GM12878 (cell line): ENCODE results near the gene SNX30. TPM values are rescaled to one million over a fixed set of nuclear protein-coding genes. Genes with fewer than 3 reads are reported as not detected.

Experiments
- BCL11A ChIP-seq: IDR thresholded peaks from 2 replicates; pipeline ENCODE4 v1.6.1; 2011; ENCODE audit warnings: low read depth, low read length
- BCL3 ChIP-seq: IDR thresholded peaks from 2 replicates; pipeline ENCODE4 v1.6.1; 2011; ENCODE audit warnings: borderline replicate concordance, low read depth, mild to moderate bottlenecking, moderate library complexity, low read length; ENCODE audit not compliant: insufficient read depth, poor library complexity, severe bottlenecking
- BCLAF1 ChIP-seq: fragments of 450-650 bp; IDR thresholded peaks from 2 replicates; pipeline ENCODE4 v1.6.1; 2017; ENCODE audit warnings: antibody characterized with exemption, mild to moderate bottlenecking, moderate library complexity
- BMI1 ChIP-seq: fragments of 450-650 bp; IDR thresholded peaks from 2 replicates; pipeline ENCODE4 v1.6.1; 2016; ENCODE audit warnings: mild to moderate bottlenecking, moderate library complexity, borderline replicate concordance
- BRCA1 ChIP-seq: IDR thresholded peaks from 2 replicates; pipeline ENCODE4 v1.6.1; 2011; ENCODE audit warnings: low read depth, low read length, improper control_type of control experiment
- CBX3 ChIP-seq: fragments of 200-600 bp; sonication (generic); IDR thresholded peaks from 2 replicates; pipeline ENCODE4 v1.6.1; 2016; ENCODE audit warnings: low read depth, borderline replicate concordance
- CHD2 ChIP-seq: IDR thresholded peaks from 2 replicates; pipeline ENCODE4 v1.6.1; 2011; ENCODE audit warnings: low read depth, low read length, improper control_type of control experiment, borderline replicate concordance
- CREB1 ChIP-seq: IDR thresholded peaks from 2 replicates; pipeline ENCODE4 v1.6.1; 2012; ENCODE audit warnings: low read depth, mild to moderate bottlenecking, inconsistent platforms
- ETV6 ChIP-seq, 2 experiments: fragments of 450-650 bp in 1 of 2; IDR thresholded peaks in 1 of 2; conservative IDR thresholded peaks in 1 of 2; 2 replicates each; pipeline ENCODE4 v1.6.1; 2014; ENCODE audit warnings: antibody characterized with exemption in 1 of 2, borderline replicate concordance in 1 of 2, low read depth in 1 of 2, mild to moderate bottlenecking in 1 of 2, moderate library complexity in 1 of 2
- GATAD2B ChIP-seq: fragments of 450-650 bp; conservative IDR thresholded peaks from 2 replicates; pipeline ENCODE4 v1.6.1; 2017; ENCODE audit warnings: low read depth, mild to moderate bottlenecking, moderate library complexity
- IRF4 ChIP-seq: IDR thresholded peaks from 2 replicates; pipeline ENCODE4 v1.6.1; 2011; ENCODE audit warnings: low read depth, low read length
- KAT2A ChIP-seq: conservative IDR thresholded peaks from 2 replicates; pipeline ENCODE4 v1.6.1; 2011; ENCODE audit warnings: low read depth, low read length; ENCODE audit not compliant: control insufficient read depth
- MEF2B ChIP-seq: fragments of 450-650 bp; IDR thresholded peaks from 2 replicates; pipeline ENCODE4 v1.6.1; 2018; ENCODE audit warnings: mild to moderate bottlenecking, moderate library complexity; ENCODE audit not compliant: partially characterized antibody, poor library complexity, severe bottlenecking
- MTA3 ChIP-seq: IDR thresholded peaks from 2 replicates; pipeline ENCODE4 v1.6.1; 2012; ENCODE audit warnings: low read length, inconsistent platforms, borderline replicate concordance
- PKNOX1 ChIP-seq: fragments of 450-650 bp; IDR thresholded peaks from 2 replicates; pipeline ENCODE4 v1.6.1; 2016; ENCODE audit warnings: mild to moderate bottlenecking
- POU2F2 ChIP-seq: IDR thresholded peaks from 3 replicates; pipeline ENCODE4 v1.6.1; 2011; ENCODE audit warnings: low read depth, mild to moderate bottlenecking, low read length, borderline replicate concordance
- RAD51 ChIP-seq: fragments of 450-650 bp; IDR thresholded peaks from 2 replicates; pipeline ENCODE4 v1.6.1; 2016; ENCODE audit warnings: moderate library complexity, mild to moderate bottlenecking, inconsistent platforms
- RFX5 ChIP-seq: IDR thresholded peaks from 2 replicates; pipeline ENCODE4 v1.6.1; 2011; ENCODE audit warnings: low read depth, low read length, improper control_type of control experiment
- RUNX3 ChIP-seq: IDR thresholded peaks from 2 replicates; pipeline ENCODE4 v1.6.1; 2012; ENCODE audit warnings: low read length, inconsistent platforms
- SPI1 ChIP-seq: IDR thresholded peaks from 2 replicates; pipeline ENCODE4 v1.6.1; 2011; ENCODE audit warnings: low read depth, mild to moderate bottlenecking, low read length, moderate library complexity, borderline replicate concordance; ENCODE audit not compliant: insufficient read depth
- SREBF1 ChIP-seq: IDR thresholded peaks from 2 replicates; pipeline ENCODE4 v1.6.1; 2012; ENCODE audit warnings: mild to moderate bottlenecking, low read length
- SUZ12 ChIP-seq: fragments of 200-600 bp; sonication (generic); IDR thresholded peaks from one replicate; pipeline ENCODE4 v1.6.1; 2018; ENCODE audit warnings: antibody characterized with exemption, mild to moderate bottlenecking; ENCODE audit not compliant: unreplicated experiment
- YBX1 ChIP-seq: fragments of 450-650 bp; IDR thresholded peaks from 2 replicates; pipeline ENCODE4 v1.6.1; 2016; ENCODE audit warnings: antibody characterized with exemption
- ZBTB33 ChIP-seq: fragments of 450-650 bp; IDR thresholded peaks from 2 replicates; pipeline ENCODE4 v1.6.1; 2017; ENCODE audit warnings: mild to moderate bottlenecking
- ZSCAN29 ChIP-seq: fragments of 450-650 bp; IDR thresholded peaks from 2 replicates; pipeline ENCODE4 v1.6.1; 2017; ENCODE audit warnings: mild to moderate bottlenecking, moderate library complexity
- polyA plus RNA-seq, 11 experiments: library from polyadenylated mRNA; depleted of rRNA in 4 of 11; unstranded in 6 of 11; stranded (reverse) in 5 of 11; fragments of >200 nt; fragmentation: Nextera tagmentation in 4 of 11; fragmentation: Illumina TruSeq in 1 of 11; extraction: Ambion mirVana in 4 of 11; extraction: Trizol in 1 of 11; gene quantifications; 1 replicate in 1 of 11; 2 replicates in 10 of 11; pipeline versions ENCODE4 v1.2.1 to v1.2.3, GENCODE V29; 2011 to 2016; ENCODE audit warnings: inconsistent platforms in 2 of 11, missing spikeins in 2 of 11, low read depth in 1 of 11
- total RNA-seq, 4 experiments: library from RNA; depleted of rRNA in 3 of 4; stranded (reverse); fragments of >200 nt in 3 of 4; fragmentation: Illumina TruSeq in 1 of 4; extraction: Trizol in 1 of 4; gene quantifications; 2 replicates each; pipeline versions ENCODE4 v1.2.1 to v1.2.3, GENCODE V29; 2013 to 2021

The SNX30 gene
- total and polyA plus RNA-seq, 10 of the 15 experiments (the other 5 are each of a cell fraction or from before 2014, with no cell fraction given), result 0.53 to 4.0 (median 1.5) TPM

- TF ChIP-seq BMI1 (no peak), MEF2B (no peak), IRF4 (no peak), ZSCAN29 (no peak), GATAD2B (peak; percentile 41; the same call in 1 of the 2 replicates), SREBF1 (no peak), PKNOX1 (no peak), POU2F2 (no peak), BCL11A (no peak), BRCA1 (no peak), KAT2A (no peak), RFX5 (no peak), YBX1 (no peak), RUNX3 (peak; percentile 78), CHD2 (no peak), SUZ12 (no peak), BCL3 (no peak), SPI1 (no peak), BCLAF1 (no peak), CREB1 (no peak), RAD51 (peak; percentile 64), ETV6 (conservative IDR thresholded peaks at IDR 0.05 in 1 of 2, IDR thresholded peaks at IDR 0.05 in 1 of 2; ENCODE audit: borderline replicate concordance in 1 of 2, low read depth in 1 of 2) (no peak), ZBTB33 (no peak), CBX3 (no peak), MTA3 (no peak)
Measured at GRCh38 chr9:112751056-112751795, 666 bp downstream of the SNX30 start (continued).
